ENCODE data around the gene DPT. TPM values are rescaled to one million over a fixed set of nuclear protein-coding genes. Genes with fewer than 3 reads are reported as not detected.

The DPT gene
- 2.4 and 4.3 TPM in 2 replicates for total RNA-seq

DNA sequence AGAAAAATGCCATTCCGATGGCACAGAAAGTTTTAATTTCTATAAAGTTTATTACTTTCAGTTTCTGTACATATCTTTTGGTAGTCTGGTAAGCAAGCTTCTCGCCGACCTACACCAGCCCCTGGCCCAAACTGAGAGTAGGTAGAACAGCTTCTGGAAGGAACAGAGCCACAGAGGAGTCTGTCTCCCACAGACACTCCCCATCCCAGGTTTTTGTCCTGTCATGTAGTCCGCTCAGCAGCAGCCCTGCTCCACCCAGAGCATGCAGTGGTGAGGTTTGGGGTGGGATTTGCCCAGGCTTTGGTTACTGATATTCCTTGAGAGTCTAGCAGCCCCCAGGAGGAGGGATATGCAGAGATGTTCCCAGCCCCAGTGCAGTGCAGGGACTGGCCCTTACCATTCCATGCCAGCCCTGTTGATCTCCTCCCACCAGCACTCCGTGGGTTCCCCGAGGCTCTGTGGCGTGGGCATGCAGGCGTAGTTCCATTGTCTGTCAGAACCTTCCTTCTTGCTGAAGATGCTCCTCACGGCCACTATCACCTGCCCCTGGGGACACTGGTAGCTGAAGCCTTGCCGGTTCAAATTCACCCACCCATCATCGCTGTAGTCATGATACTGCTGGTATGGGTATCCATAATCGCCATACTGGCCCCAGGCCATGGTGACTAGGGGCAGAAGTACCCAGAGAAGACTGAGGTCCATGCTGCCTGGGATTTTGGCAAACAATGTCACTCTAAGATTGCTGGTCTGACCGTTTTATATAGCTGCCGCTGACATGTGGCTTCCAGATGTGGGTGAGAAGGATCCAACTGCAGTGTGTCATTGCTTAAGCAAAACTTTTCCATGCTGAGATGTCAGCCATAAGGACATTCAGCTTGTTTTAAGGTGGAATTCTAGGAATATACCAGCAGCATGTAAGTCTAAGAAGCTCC is at the start of gene DPT:
Gene DPT (minus strand): TSS at position 734 of the 932 bp plus-strand sequence. CDS start 32 bp downstream, at position 702.
- Histone ChIP-seq H4K20me1 (ENCODE audit: insufficient read depth, low read length) (no peaks in the 10 kb centered on the region), H3K27ac (ENCODE audit: low read depth, low read length) (no peak within 1 kb of the TSS), H3K36me3 (ENCODE audit: insufficient read depth, low read length) (no peaks in the 10 kb centered on the region), H2AFZ (ENCODE audit: low read length) (peak within 1 kb of the TSS; percentile 65), H3K4me2 (ENCODE audit: insufficient read depth, low read length) (peak within 1 kb of the TSS; percentile 76), H3K79me2 (ENCODE audit: insufficient read depth, low read length) (no peaks in the 10 kb centered on the region), H3K27me3 (ENCODE audit: insufficient read depth, low read length) (no peaks in the 10 kb centered on the region), H3K4me3 (ENCODE audit: insufficient read depth, low read length) (peak within 1 kb of the TSS; percentile 48), H3K4me1 (ENCODE audit: insufficient read depth, low read length) (peaks cover 6% of the 10 kb centered on the region), H3K9me3 (ENCODE audit: low read depth, low read length) (no peaks in the 10 kb centered on the region)
- DNase-seq (ENCODE audit: insufficient read length, low spot score, missing footprints): no peak
- TF ChIP-seq, protein P1, sequence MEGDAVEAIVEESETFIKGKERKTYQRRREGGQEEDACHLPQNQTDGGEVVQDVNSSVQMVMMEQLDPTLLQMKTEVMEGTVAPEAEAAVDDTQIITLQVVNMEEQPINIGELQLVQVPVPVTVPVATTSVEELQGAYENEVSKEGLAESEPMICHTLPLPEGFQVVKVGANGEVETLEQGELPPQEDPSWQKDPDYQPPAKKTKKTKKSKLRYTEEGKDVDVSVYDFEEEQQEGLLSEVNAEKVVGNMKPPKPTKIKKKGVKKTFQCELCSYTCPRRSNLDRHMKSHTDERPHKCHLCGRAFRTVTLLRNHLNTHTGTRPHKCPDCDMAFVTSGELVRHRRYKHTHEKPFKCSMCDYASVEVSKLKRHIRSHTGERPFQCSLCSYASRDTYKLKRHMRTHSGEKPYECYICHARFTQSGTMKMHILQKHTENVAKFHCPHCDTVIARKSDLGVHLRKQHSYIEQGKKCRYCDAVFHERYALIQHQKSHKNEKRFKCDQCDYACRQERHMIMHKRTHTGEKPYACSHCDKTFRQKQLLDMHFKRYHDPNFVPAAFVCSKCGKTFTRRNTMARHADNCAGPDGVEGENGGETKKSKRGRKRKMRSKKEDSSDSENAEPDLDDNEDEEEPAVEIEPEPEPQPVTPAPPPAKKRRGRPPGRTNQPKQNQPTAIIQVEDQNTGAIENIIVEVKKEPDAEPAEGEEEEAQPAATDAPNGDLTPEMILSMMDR (IDR thresholded peaks at IDR 0.05; ENCODE audit: extremely low read depth, low read depth, low read length): no peak

DNA sequence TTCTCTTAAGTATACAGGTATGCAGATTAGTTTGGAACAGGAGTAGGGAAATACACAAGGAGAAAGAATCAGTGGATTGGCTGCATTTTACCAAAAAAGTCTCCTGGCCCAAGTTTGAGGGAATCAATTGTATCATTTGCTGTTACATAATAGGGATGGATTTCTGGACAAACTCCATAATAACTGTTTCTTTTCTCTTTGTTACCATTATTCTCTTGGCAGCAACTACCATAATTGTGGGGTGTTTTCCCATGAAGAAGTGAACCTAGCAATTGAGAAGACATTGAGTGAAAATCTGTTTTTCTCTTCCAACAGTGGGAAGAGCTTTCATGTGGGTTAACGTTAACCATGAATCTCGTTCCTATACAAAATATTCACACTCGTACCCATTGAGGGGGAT is 46.4 kb upstream of the DPT start:
- no peak for DNase-seq (ENCODE audit: insufficient read length, low spot score, missing footprints)
- Histone ChIP-seq H2AFZ (ENCODE audit: low read length) (no peak overlapping the region), H3K4me3 (ENCODE audit: insufficient read depth, low read length) (no peak overlapping the region), H3K4me1 (ENCODE audit: insufficient read depth, low read length) (peaks cover 3% of the 10 kb centered on the region), H3K27me3 (ENCODE audit: insufficient read depth, low read length) (no peaks in the 10 kb centered on the region), H3K9me3 (ENCODE audit: low read depth, low read length) (no peaks in the 10 kb centered on the region), H4K20me1 (ENCODE audit: insufficient read depth, low read length) (no peaks in the 10 kb centered on the region), H3K4me2 (ENCODE audit: insufficient read depth, low read length) (no peak overlapping the region), H3K27ac (ENCODE audit: low read depth, low read length) (no peak overlapping the region), H3K79me2 (ENCODE audit: insufficient read depth, low read length) (no peaks in the 10 kb centered on the region), H3K36me3 (ENCODE audit: insufficient read depth, low read length) (no peaks in the 10 kb centered on the region)
- TF ChIP-seq, protein P1 (IDR thresholded peaks at IDR 0.05; ENCODE audit: extremely low read depth, low read depth, low read length): no peak

- H3K36me3 ChIP-seq (ENCODE audit: insufficient read depth, low read length): no peaks in the 10 kb centered on the region
- no peaks in the 10 kb centered on the region for H3K27me3 ChIP-seq (ENCODE audit: insufficient read depth, low read length)
- H3K4me2 ChIP-seq (ENCODE audit: insufficient read depth, low read length): no peak overlapping the region
- no peaks in the 10 kb centered on the region for H3K9me3 ChIP-seq (ENCODE audit: low read depth, low read length)
- H4K20me1 ChIP-seq (ENCODE audit: insufficient read depth, low read length): no peaks in the 10 kb centered on the region
- H3K27ac ChIP-seq (ENCODE audit: low read depth, low read length): no peak overlapping the region
- H3K4me3 ChIP-seq (ENCODE audit: insufficient read depth, low read length): no peak overlapping the region
- TF ChIP-seq, protein P1 (IDR thresholded peaks at IDR 0.05; ENCODE audit: extremely low read depth, low read depth, low read length): no peak
- no peak for DNase-seq (ENCODE audit: insufficient read length, low spot score, missing footprints)
- H2AFZ ChIP-seq (ENCODE audit: low read length): no peak overlapping the region
- H3K79me2 ChIP-seq (ENCODE audit: insufficient read depth, low read length): no peaks in the 10 kb centered on the region
- H3K4me1 ChIP-seq (ENCODE audit: insufficient read depth, low read length): peaks cover 3% of the 10 kb centered on the region
Observed at GRCh38 chr1:168774241-168774640, 45.2 kb upstream of the DPT start.

GRCh38 chr1:168772428-168773060 is 43.5 kb upstream of the DPT start:
- Histone ChIP-seq H3K27me3 (ENCODE audit: insufficient read depth, low read length) (no peaks in the 10 kb centered on the region), H3K36me3 (ENCODE audit: insufficient read depth, low read length) (no peaks in the 10 kb centered on the region), H3K79me2 (ENCODE audit: insufficient read depth, low read length) (no peaks in the 10 kb centered on the region), H3K9me3 (ENCODE audit: low read depth, low read length) (no peaks in the 10 kb centered on the region), H4K20me1 (ENCODE audit: insufficient read depth, low read length) (no peaks in the 10 kb centered on the region), H3K27ac (ENCODE audit: low read depth, low read length) (no peak overlapping the region), H3K4me1 (ENCODE audit: insufficient read depth, low read length) (peaks cover 3% of the 10 kb centered on the region), H3K4me2 (ENCODE audit: insufficient read depth, low read length) (no peak overlapping the region), H3K4me3 (ENCODE audit: insufficient read depth, low read length) (no peak overlapping the region), H2AFZ (ENCODE audit: low read length) (no peak overlapping the region)
- no peak for DNase-seq (ENCODE audit: insufficient read length, low spot score, missing footprints)
- TF ChIP-seq, protein P1 (IDR thresholded peaks at IDR 0.05; ENCODE audit: extremely low read depth, low read depth, low read length): no peak
